DOHH2 (cell line): Measurements from ENCODE around the gene KNDC1.

Experiments used
- H3F3A ChIP-seq: fragments of 200-600 bp; sonication (generic), shearing (Covaris generic); 2 replicates; pipeline ENCODE4 v1.6.0; 2016; ENCODE audit warnings: antibody characterized with exemption, mild to moderate bottlenecking; ENCODE audit not compliant: control insufficient read depth, insufficient read depth
- H3K27ac ChIP-seq: fragments of 200-600 bp; sonication (generic); 2 replicates; pipeline ENCODE4 v1.5.1; 2014; ENCODE audit warnings: low read depth, mild to moderate bottlenecking, low read length, moderate library complexity
- H3K27me3 ChIP-seq: fragments of 200-600 bp; sonication (generic); 2 replicates; pipeline ENCODE4 v1.6.1; 2014; ENCODE audit warnings: mild to moderate bottlenecking, low read length, mixed read lengths; ENCODE audit not compliant: control insufficient read depth
- H3K36me3 ChIP-seq: fragments of 200-600 bp; sonication (generic); 2 replicates; pipeline ENCODE4 v1.6.1; 2014; ENCODE audit warnings: mild to moderate bottlenecking, low read length, moderate library complexity, mixed read lengths; ENCODE audit not compliant: control insufficient read depth
- H3K4me1 ChIP-seq: fragments of 200-600 bp; sonication (generic); 2 replicates; pipeline ENCODE4 v1.6.1; 2014; ENCODE audit warnings: mild to moderate bottlenecking, low read length, mixed read lengths; ENCODE audit not compliant: control insufficient read depth
- H3K4me2 ChIP-seq: fragments of 200-600 bp; sonication (generic); 2 replicates; pipeline ENCODE4 v1.6.0; 2014; ENCODE audit warnings: mild to moderate bottlenecking, low read length, moderate library complexity
- H3K4me3 ChIP-seq: fragments of 200-600 bp; sonication (generic); 2 replicates; pipeline ENCODE4 v1.5.1; 2014; ENCODE audit warnings: mild to moderate bottlenecking, low read length, mixed read lengths
- H3K79me2 ChIP-seq: fragments of 200-600 bp; sonication (generic); 2 replicates; pipeline ENCODE4 v1.6.1; 2014; ENCODE audit warnings: mild to moderate bottlenecking, low read length, mixed read lengths; ENCODE audit not compliant: control insufficient read depth
- H3K9me2 ChIP-seq: fragments of 200-600 bp; sonication (generic); replicated peaks from 2 replicates; pipeline ENCODE4 v1.6.1; 2014; ENCODE audit warnings: mild to moderate bottlenecking, low read length, mixed read lengths; ENCODE audit not compliant: control insufficient read depth
- H3K9me3 ChIP-seq: fragments of 200-600 bp; sonication (generic); 2 replicates; pipeline ENCODE4 v1.6.1; 2014; ENCODE audit warnings: antibody characterized with exemption, low read length, mixed read lengths; ENCODE audit not compliant: control insufficient read depth, insufficient read depth
- H4K20me1 ChIP-seq: fragments of 200-600 bp; sonication (generic); 2 replicates; pipeline ENCODE4 v1.6.0; 2014; ENCODE audit warnings: low read depth, mild to moderate bottlenecking, antibody characterized with exemption, low read length, moderate library complexity; ENCODE audit not compliant: control insufficient read depth, insufficient read depth
- CTCF ChIP-seq: fragments of 200-600 bp; sonication (generic); IDR thresholded peaks from one replicate; pipeline ENCODE4 v1.5.1; 2014; ENCODE audit warnings: antibody characterized with exemption, mild to moderate bottlenecking, low read depth, low read length; ENCODE audit not compliant: poor library complexity, severe bottlenecking
- EZH2phosphoT487 ChIP-seq: fragments of 200-600 bp; sonication (generic); IDR thresholded peaks from 2 replicates; pipeline ENCODE4 v1.6.1; 2017; ENCODE audit warnings: borderline replicate concordance, mild to moderate bottlenecking, antibody characterized with exemption, low read length, moderate library complexity, mixed read lengths

The KNDC1 gene

DNA sequence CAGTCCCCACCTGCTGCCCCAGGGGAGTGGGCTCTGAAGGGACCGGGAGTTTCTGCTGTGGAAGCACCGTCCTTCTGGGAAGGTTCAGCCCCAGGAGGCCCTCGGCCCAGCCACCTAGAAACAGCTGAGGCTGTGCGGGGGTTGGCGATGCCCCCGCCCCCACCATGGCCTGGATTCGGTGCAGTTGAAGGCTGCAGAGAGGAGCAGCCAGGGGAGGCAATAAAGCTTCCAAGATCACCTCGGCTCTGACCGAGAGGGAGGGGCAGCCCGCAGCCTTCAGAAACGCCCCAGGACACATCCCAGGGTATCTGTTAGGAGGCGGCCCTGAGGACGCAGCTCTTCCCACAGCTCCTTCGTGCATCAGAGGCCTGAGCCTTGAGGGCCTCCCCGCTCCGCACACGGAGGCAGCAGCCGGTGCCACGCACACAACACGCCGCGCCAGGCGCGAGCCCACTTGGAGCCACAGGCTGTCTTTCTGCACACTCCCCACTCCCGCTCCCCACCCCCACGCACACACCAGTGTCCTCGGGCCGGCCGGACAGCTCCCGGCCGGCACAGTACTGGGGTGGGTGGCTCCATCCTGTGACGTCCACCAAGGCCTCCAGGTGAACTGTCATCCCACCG is 1.6 kb downstream of the KNDC1 start:
- H3K79me2 ChIP-seq = no peaks in the 10 kb centered on the region
- H3K9me2 ChIP-seq = no peaks in the 10 kb centered on the region
- H3K27ac ChIP-seq = no peak overlapping the region
- H3F3A ChIP-seq = no peaks in the 10 kb centered on the region
- H3K4me1 ChIP-seq = no peaks in the 10 kb centered on the region
- TF ChIP-seq EZH2phosphoT487 (no peak), CTCF (no peak)
- no peak overlapping the region for H3K4me2 ChIP-seq
- no peak overlapping the region for H3K4me3 ChIP-seq
- H3K27me3 ChIP-seq = no peaks in the 10 kb centered on the region
- no peaks in the 10 kb centered on the region for H3K36me3 ChIP-seq
- peaks cover 5% of the 10 kb centered on the region; the same call in 1 of the 2 replicates for H3K9me3 ChIP-seq
- H4K20me1 ChIP-seq = no peaks in the 10 kb centered on the region

GRCh38 chr10:133162178-133162909 is 2.3 kb downstream of the KNDC1 start:
- H3F3A ChIP-seq = no peaks in the 10 kb centered on the region
- no peaks in the 10 kb centered on the region for H3K79me2 ChIP-seq
- H3K36me3 ChIP-seq = no peaks in the 10 kb centered on the region
- no peak overlapping the region for H3K4me2 ChIP-seq
- TF ChIP-seq EZH2phosphoT487 = no peak
- no peak for TF ChIP-seq CTCF
- no peaks in the 10 kb centered on the region for H3K27me3 ChIP-seq
- no peaks in the 10 kb centered on the region for H3K9me2 ChIP-seq
- no peak overlapping the region for H3K27ac ChIP-seq
- H4K20me1 ChIP-seq = no peaks in the 10 kb centered on the region
- H3K9me3 ChIP-seq = peaks cover 12% of the 10 kb centered on the region; the same call in 1 of the 2 replicates
- H3K4me1 ChIP-seq = no peaks in the 10 kb centered on the region
- no peak overlapping the region for H3K4me3 ChIP-seq

DNA sequence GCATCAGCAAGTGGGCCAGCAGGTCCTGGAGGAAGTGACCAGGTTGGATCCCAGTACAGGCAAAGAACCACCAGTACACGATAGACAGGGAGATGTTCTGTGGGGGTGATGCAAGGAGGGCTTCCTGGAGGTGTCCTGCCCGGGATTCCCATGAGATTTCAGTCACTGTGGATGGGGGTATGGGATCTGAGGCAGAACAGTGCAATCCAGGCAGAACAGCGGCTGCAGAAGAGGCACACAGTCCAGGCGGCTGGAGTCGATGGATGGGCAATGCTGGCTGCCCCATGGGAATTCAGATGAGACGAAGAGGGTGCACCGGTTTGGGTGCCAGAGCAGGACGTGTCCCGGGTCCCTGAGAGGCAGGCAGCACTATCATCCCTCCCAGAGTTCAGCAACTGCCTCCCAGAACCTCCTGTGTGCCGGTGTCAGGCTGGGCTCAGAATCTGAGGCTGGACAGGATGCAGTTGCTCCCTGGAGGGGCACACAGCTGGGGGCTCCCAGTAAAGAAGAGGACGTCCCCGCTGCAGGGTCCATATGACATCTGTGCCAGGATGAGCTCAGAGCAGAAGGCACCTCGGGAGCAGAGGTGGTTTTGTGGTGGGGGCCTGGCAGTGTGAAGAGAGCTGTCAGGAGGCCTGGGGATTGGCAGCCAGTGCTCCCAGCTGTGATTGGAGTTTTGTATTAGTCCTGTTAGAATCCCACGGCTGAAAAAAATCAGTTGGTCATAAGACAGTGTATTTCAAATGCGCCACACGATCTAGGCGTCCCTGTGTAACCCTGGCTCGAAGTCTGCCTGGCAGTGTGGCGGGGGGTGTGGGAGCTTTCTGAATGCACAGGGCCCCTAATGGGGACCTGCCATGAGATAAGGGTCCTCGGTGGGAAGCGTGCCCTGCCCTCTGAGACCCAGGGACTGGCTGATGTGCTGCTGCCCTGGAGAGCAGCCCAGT is 3.2 kb downstream of the KNDC1 start:
- no peaks in the 10 kb centered on the region for H4K20me1 ChIP-seq
- H3K27me3 ChIP-seq = no peaks in the 10 kb centered on the region
- no peaks in the 10 kb centered on the region for H3K79me2 ChIP-seq
- TF ChIP-seq EZH2phosphoT487 (no peak), CTCF (no peak)
- no peaks in the 10 kb centered on the region for H3K9me2 ChIP-seq
- H3K4me3 ChIP-seq = no peak overlapping the region
- H3K27ac ChIP-seq = no peak overlapping the region
- H3K4me2 ChIP-seq = no peak overlapping the region
- peaks cover 17% of the 10 kb centered on the region; the same call in 1 of the 2 replicates for H3K9me3 ChIP-seq
- H3K4me1 ChIP-seq = no peaks in the 10 kb centered on the region
- H3F3A ChIP-seq = no peaks in the 10 kb centered on the region
- H3K36me3 ChIP-seq = no peaks in the 10 kb centered on the region
